ENCODE data around the gene KLHDC7B.

The KLHDC7B gene

DNA sequence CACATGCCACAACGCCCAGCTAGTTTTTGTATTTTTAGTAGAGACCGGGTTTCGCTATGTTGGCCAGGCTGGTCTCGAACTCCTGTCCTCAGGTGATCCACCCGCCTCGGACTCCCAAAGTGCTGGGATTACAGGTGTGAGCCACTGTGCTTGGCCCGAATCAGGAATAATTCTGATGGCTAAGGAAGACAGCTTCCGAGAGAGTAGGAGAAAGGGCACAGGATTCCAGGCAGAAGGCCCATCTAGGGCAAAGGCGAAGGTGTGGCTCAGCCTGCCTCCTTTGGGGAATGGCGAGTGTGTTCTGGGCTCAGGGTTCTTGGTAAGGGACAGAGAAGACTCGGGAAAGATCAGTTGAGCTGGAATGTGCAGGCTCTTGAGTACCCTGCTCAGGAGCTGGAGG is 18.6 kb downstream of the KLHDC7B start:
- TF ChIP-seq, protein P1, sequence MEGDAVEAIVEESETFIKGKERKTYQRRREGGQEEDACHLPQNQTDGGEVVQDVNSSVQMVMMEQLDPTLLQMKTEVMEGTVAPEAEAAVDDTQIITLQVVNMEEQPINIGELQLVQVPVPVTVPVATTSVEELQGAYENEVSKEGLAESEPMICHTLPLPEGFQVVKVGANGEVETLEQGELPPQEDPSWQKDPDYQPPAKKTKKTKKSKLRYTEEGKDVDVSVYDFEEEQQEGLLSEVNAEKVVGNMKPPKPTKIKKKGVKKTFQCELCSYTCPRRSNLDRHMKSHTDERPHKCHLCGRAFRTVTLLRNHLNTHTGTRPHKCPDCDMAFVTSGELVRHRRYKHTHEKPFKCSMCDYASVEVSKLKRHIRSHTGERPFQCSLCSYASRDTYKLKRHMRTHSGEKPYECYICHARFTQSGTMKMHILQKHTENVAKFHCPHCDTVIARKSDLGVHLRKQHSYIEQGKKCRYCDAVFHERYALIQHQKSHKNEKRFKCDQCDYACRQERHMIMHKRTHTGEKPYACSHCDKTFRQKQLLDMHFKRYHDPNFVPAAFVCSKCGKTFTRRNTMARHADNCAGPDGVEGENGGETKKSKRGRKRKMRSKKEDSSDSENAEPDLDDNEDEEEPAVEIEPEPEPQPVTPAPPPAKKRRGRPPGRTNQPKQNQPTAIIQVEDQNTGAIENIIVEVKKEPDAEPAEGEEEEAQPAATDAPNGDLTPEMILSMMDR (conservative IDR thresholded peaks at IDR 0.05; ENCODE audit: low read length): no peak
- TF ChIP-seq EZH2phosphoT487 (IDR thresholded peaks at IDR 0.05; ENCODE audit: borderline replicate concordance): no peak
- Histone ChIP-seq H3K27me3 (ENCODE audit: insufficient read depth, low read length, poor library complexity, severe bottlenecking) (no peaks in the 10 kb centered on the region), H3K79me2 (ENCODE audit: insufficient read depth, low read length) (no peaks in the 10 kb centered on the region), H3K4me3 (ENCODE audit: low read length, poor library complexity, severe bottlenecking) (no peak overlapping the region), H4K20me1 (ENCODE audit: insufficient read depth, low read length, poor library complexity, severe bottlenecking) (no peaks in the 10 kb centered on the region), H2AFZ (ENCODE audit: low read length) (no peak overlapping the region), H3K9me2 (replicated peaks; ENCODE audit: low read depth, low read length) (no peaks in the 10 kb centered on the region), H3K4me1 (ENCODE audit: insufficient read depth, low read length, poor library complexity, severe bottlenecking) (peaks cover 10% of the 10 kb centered on the region), H3K9me3 (ENCODE audit: insufficient read depth, low read depth, low read length) (no peaks in the 10 kb centered on the region), H3K36me3 (ENCODE audit: insufficient read depth, low read length) (no peaks in the 10 kb centered on the region; the same call in 1 of the 2 replicates), H3K4me2 (ENCODE audit: low read depth, low read length, poor library complexity, severe bottlenecking) (no peak overlapping the region), H3F3A (ENCODE audit: low read depth) (no peaks in the 10 kb centered on the region), H3K9ac (ENCODE audit: low read depth, low read length, poor library complexity, severe bottlenecking) (no peak overlapping the region)

DNA sequence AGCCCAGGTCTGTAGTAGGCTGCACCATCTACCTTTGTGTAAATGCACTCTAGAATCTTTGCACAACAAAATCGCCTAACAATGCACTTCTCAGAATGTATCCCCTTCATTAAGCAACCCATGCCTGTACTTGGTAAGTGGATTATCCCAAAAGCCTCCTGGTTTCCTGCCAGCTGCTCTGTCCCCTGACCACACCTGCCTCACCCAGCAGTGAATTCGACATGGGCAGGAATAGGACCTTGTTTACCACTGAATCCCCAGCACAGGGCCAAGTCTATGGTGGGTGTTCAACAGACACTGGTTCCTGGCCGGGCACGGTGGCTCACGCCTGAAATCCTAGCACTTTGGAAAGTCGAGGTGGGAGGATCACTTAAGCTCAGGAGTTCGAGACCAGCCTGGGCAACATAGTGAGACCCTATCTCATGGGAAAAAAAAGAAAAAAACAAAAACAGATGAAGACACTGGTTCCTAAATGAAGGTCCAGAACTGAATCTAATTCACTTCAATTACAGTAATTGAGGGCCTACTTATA is 22.1 kb downstream of the KLHDC7B start:
- no peak overlapping the region for H3K4me2 ChIP-seq (ENCODE audit: low read depth, low read length, poor library complexity, severe bottlenecking)
- H3K4me1 ChIP-seq (ENCODE audit: insufficient read depth, low read length, poor library complexity, severe bottlenecking): peaks cover 7% of the 10 kb centered on the region
- H3K4me3 ChIP-seq (ENCODE audit: low read length, poor library complexity, severe bottlenecking): no peak overlapping the region
- TF ChIP-seq EZH2phosphoT487 (IDR thresholded peaks at IDR 0.05; ENCODE audit: borderline replicate concordance): no peak
- TF ChIP-seq, protein P1 (conservative IDR thresholded peaks at IDR 0.05; ENCODE audit: low read length): no peak
- H3K36me3 ChIP-seq (ENCODE audit: insufficient read depth, low read length): peaks cover 8% of the 10 kb centered on the region; the same call in 1 of the 2 replicates
- H2AFZ ChIP-seq (ENCODE audit: low read length): no peak overlapping the region
- H3K27me3 ChIP-seq (ENCODE audit: insufficient read depth, low read length, poor library complexity, severe bottlenecking): no peaks in the 10 kb centered on the region
- no peaks in the 10 kb centered on the region for H3K9me2 ChIP-seq (replicated peaks; ENCODE audit: low read depth, low read length)
- H4K20me1 ChIP-seq (ENCODE audit: insufficient read depth, low read length, poor library complexity, severe bottlenecking): no peaks in the 10 kb centered on the region
- H3K79me2 ChIP-seq (ENCODE audit: insufficient read depth, low read length): no peaks in the 10 kb centered on the region
- no peaks in the 10 kb centered on the region for H3K9me3 ChIP-seq (ENCODE audit: insufficient read depth, low read depth, low read length)
- no peaks in the 10 kb centered on the region for H3F3A ChIP-seq (ENCODE audit: low read depth)
- no peak overlapping the region for H3K9ac ChIP-seq (ENCODE audit: low read depth, low read length, poor library complexity, severe bottlenecking)

DNA sequence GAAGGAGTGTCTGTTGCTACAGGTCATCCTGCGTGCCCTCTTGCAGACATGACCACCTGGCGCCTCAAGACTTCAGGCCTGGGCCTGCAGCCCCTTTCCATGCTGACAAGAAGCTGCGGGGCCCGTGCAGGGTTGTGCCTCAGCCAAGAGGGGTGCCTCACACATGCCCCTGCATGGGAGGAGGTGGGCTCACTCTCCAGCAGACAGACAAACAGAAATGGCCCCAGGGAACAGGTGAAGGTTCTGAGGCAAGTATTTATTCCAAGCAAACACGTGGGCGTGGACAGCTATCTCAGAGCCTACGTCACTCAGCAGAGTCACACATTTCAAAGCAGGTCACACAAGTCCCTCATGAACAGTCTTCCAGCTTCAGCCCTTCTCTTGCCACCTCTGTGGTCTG is 22.9 kb downstream of the KLHDC7B start:
- no peak overlapping the region for H2AFZ ChIP-seq (ENCODE audit: low read length)
- H3K4me1 ChIP-seq (ENCODE audit: insufficient read depth, low read length, poor library complexity, severe bottlenecking): no peaks in the 10 kb centered on the region
- no peaks in the 10 kb centered on the region for H4K20me1 ChIP-seq (ENCODE audit: insufficient read depth, low read length, poor library complexity, severe bottlenecking)
- no peak overlapping the region for H3K4me2 ChIP-seq (ENCODE audit: low read depth, low read length, poor library complexity, severe bottlenecking)
- no peaks in the 10 kb centered on the region for H3K9me3 ChIP-seq (ENCODE audit: insufficient read depth, low read depth, low read length)
- no peaks in the 10 kb centered on the region for H3K27me3 ChIP-seq (ENCODE audit: insufficient read depth, low read length, poor library complexity, severe bottlenecking)
- no peaks in the 10 kb centered on the region for H3K79me2 ChIP-seq (ENCODE audit: insufficient read depth, low read length)
- no peaks in the 10 kb centered on the region for H3F3A ChIP-seq (ENCODE audit: low read depth)
- no peaks in the 10 kb centered on the region for H3K9me2 ChIP-seq (replicated peaks; ENCODE audit: low read depth, low read length)
- no peak overlapping the region for H3K9ac ChIP-seq (ENCODE audit: low read depth, low read length, poor library complexity, severe bottlenecking)
- TF ChIP-seq EZH2phosphoT487 (IDR thresholded peaks at IDR 0.05; ENCODE audit: borderline replicate concordance): no peak
- TF ChIP-seq, protein P1 (conservative IDR thresholded peaks at IDR 0.05; ENCODE audit: low read length): no peak
- H3K36me3 ChIP-seq (ENCODE audit: insufficient read depth, low read length): peaks cover 8% of the 10 kb centered on the region; the same call in 1 of the 2 replicates
- no peak overlapping the region for H3K4me3 ChIP-seq (ENCODE audit: low read length, poor library complexity, severe bottlenecking)

Measured in Loucy (cell line).